Fibroblast of skin of abdomen (primary cell): ENCODE results near the gene FGD4.

ENCODE experiments used
- DNase-seq: peaks from one replicate; pipeline ENCODE4 v3.0.0-alpha.2; 2013

The FGD4 gene

GRCh38 chr12:32407795-32408194 lies 8.4 kb downstream of the FGD4 start:
- DNase-seq = no peak

- DNase-seq = no peak
These were observed 14.1 kb downstream of the FGD4 start for GRCh38 chr12:32413412-32413811.

GRCh38 chr12:32418221-32418620 lies 18.9 kb downstream of the FGD4 start:
- DNase-seq = no peak

GRCh38 chr12:32418903-32419519 lies 19.7 kb downstream of the FGD4 start:
- DNase-seq = no peak

- DNase-seq = no peak
These were observed 20.2 kb downstream of the FGD4 start for GRCh38 chr12:32419520-32419960.

- no peak for DNase-seq
These were observed 21.0 kb downstream of the FGD4 start for GRCh38 chr12:32420356-32420755.

GRCh38 chr12:32423559-32423958 lies 24.2 kb downstream of the FGD4 start:
- no peak for DNase-seq

GRCh38 chr12:32431025-32431424 lies 31.7 kb downstream of the FGD4 start:
- DNase-seq = no peak

- DNase-seq = no peak
These were observed 36.8 kb downstream of the FGD4 start for GRCh38 chr12:32435921-32436705.

GRCh38 chr12:32437095-32437515 lies 37.7 kb downstream of the FGD4 start:
- peak; percentile 87 for DNase-seq

- no peak for DNase-seq
These were observed 40.9 kb downstream of the FGD4 start for GRCh38 chr12:32440120-32440865.

GRCh38 chr12:32443491-32443890 lies 44.1 kb downstream of the FGD4 start:
- DNase-seq = no peak

GRCh38 chr12:32444895-32445294 lies 45.5 kb downstream of the FGD4 start:
- DNase-seq = peak; percentile 86

GRCh38 chr12:32445356-32445755 lies 46.0 kb downstream of the FGD4 start:
- DNase-seq = no peak

GRCh38 chr12:32446316-32447119 lies 47.2 kb downstream of the FGD4 start:
- DNase-seq = no peak

GRCh38 chr12:32448586-32448985 lies 49.2 kb downstream of the FGD4 start:
- no peak for DNase-seq

GRCh38 chr12:32450363-32450762 lies 51.0 kb downstream of the FGD4 start:
- no peak for DNase-seq

- no peak for DNase-seq
These were observed 51.4 kb downstream of the FGD4 start for GRCh38 chr12:32450768-32451167.

GRCh38 chr12:32451816-32452215 lies 52.5 kb downstream of the FGD4 start:
- no peak for DNase-seq

GRCh38 chr12:32454075-32454474 lies 54.7 kb downstream of the FGD4 start:
- DNase-seq = peak; percentile 44

GRCh38 chr12:32454866-32455265 lies 55.5 kb downstream of the FGD4 start:
- DNase-seq = no peak

GRCh38 chr12:32455607-32456071 lies 56.3 kb downstream of the FGD4 start:
- DNase-seq = peak; percentile 68
